DMS114 treated with DMSO at 0.1 percent for 48 hours (cell line): ENCODE data around the gene POU6F2.

Source experiments
- DNase-seq: peaks from one replicate; lab custom pipeline; 2025; ENCODE audit not compliant: unreplicated experiment; lab: John Stamatoyannopoulos, UW

The POU6F2 gene

GRCh38 chr7:39392151-39392550, 414.4 kb downstream of the POU6F2 start:
- DNase-seq: no peak

GRCh38 chr7:39394105-39394680, 416.5 kb downstream of the POU6F2 start:
- no peak for DNase-seq

DNA sequence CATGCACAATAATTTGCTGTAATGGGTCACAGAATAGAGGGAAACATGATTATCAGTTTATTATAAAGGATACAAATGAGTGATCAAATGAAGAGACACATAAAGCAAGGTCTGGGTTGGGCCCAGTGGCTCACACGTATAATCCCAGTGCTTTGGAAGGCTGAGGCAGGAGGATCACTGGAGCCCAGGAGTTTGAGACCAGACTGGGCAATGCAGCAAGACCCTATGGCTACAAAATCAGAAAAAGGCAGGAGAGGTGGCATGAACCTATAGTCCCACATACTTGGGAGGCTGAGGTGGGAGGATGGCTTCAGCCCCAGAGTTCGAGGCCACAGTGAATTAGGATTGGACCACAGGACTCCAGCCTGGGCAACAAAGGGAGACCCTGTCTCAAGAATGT, 421.7 kb downstream of the POU6F2 start:
- no peak for DNase-seq

DNA sequence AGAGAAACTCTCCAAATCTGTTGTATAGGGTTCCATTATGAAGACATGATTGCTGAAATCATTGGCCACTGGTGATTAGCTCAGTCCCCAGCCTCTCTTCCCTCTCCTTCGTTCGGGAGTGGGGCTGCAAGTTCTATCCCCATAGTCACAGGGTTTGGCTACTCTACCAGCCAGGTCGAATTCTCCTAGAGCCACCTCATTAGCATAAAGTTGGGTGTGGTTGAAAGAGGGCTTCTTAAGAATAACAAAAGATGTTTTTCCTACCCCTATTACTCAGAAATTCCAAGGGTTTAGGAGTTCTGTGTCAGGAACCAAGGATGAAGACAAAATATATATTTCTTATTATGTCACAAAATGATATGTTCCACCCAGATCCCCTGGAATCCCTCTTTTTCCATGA, 422.3 kb downstream of the POU6F2 start:
- no peak for DNase-seq

- no peak for DNase-seq
Observed at GRCh38 chr7:39400836-39401235, 423.1 kb downstream of the POU6F2 start.

DNA sequence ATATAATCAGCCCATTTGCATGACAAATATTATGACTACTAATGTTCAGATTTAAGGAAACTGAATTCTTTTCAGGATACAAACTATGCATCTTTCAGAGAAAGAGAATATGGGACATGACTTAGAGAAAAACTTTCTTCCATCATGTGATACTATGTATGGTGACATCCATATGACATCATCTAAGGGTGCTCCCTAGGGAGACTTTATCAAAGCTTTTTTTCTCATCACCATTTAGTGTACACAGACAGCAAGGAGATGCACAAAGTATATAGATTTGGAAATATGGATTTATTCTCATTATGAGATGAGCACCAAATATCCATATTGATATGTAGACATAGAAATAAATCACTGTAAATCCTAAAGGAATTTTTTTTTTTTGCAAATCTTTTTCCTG, 424.3 kb downstream of the POU6F2 start:
- DNase-seq: no peak

DNA sequence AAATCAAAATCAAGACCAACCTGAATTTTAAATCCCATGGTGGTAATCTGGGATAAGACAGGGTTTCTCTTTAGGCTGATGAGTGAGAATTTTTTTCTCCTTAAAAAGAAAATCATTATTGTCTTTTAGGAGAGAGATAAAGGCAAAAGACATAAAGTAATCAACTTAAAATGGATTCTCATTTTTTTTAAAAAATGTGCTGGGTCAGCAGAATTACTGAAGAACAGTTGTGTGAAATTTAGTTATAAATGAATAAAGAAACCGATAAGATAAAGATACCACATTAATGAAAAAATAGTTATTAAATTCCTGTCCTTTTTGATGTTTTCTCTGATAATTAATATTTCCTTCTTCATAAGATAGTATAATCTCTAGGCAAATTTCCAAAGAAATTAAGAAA, 427.2 kb downstream of the POU6F2 start:
- DNase-seq: no peak

DNA sequence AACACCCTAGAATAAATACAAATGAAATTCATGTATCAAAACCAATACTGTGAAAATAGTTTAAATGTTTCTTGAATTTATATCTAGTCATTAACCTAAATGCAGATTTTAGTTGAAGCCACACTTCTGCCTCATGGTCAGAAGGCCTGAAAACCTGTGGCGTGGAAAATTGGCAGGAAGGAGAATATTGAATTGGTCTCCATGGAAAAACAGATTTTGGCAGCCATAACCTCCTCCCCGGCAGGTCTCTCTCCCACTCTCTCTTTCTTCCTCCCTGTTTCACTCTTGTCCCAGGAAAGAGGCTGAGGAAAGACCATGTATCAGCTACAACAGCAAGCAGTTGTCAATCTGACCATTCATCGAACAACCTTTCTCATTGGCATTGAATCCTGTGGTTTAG, 427.9 kb downstream of the POU6F2 start:
- no peak for DNase-seq

DNA sequence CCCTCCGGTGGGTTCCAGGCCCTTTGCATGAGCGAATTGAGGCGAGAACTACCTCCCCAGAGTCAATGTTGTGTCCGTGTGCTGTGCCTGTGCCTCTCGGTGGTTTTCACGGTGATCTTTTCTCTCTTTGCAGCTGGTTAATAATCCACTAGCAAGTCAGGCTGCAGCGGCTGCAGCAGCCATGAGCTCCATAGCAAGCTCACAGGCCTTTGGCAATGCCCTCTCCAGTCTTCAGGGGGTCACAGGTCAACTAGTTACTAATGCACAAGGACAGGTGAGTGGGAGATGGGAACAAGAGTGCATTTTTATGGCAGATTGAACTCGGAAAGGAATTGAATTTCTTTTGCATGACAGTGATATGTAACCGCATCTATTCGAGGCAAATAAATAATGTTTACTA, 428.8 kb downstream of the POU6F2 start:
- DNase-seq: no peak

DNA sequence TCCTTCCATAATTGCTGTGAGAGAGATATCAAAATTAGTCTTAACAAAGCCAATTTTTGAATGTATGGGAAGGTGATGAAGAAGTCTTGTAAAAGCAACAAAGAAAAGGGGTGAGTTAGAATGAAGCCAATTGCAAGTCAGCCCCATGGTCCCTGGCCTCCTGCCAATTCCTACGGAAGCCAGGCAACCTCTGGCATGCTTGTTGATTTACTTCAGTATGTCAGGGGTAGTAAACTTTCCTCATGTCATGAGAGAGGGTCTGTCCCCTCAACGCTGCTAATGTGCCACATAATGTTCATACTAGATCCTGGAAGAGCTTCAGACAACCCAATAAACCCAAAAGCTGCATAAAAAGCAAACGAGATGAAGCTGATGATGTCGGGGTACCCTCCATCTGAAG, 429.4 kb downstream of the POU6F2 start:
- no peak for DNase-seq

GRCh38 chr7:39407723-39408122, 430.0 kb downstream of the POU6F2 start:
- DNase-seq: no peak

DNA sequence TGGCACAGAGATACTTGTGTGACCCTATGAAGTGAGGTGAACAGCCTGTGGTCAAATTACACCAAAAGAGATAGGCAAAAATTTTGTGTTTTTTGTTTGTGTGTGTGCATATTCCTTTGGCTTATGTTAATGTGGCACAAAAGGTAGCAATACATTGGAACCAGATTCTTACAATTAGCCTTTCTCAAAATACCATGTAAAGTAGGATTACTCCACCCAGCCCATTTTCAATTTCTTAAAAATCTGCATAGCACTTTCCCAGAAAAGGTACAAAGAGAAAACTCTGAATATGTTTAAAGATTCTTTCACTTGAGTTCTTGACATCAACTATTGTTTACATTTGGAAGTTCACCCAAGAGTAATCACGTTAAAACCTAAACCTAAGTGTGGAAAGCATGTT, 431.2 kb downstream of the POU6F2 start:
- DNase-seq: no peak

DNA sequence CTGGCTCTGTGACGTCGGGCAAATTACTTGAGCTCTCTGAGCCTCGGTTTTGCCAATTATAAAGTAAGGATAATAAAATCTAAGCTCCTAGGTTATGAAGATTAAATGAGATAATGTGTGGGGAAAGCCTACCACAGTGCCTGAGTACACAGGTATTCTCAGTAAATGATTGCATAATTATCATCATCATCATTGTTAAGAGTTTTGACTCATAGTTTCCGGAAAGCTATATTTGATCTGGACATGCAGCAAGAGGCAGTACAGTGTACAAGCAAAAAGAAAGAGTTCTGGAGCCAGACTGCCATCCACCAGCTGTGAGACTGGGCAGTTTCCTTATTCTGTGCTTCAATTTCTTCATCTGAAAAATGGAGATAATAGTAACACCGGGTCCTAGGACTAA, 432.9 kb downstream of the POU6F2 start:
- DNase-seq: no peak

GRCh38 chr7:39413636-39414223, 436.0 kb downstream of the POU6F2 start:
- DNase-seq: no peak

GRCh38 chr7:39414224-39415035, 436.7 kb downstream of the POU6F2 start:
- peak; percentile 50 for DNase-seq

DNA sequence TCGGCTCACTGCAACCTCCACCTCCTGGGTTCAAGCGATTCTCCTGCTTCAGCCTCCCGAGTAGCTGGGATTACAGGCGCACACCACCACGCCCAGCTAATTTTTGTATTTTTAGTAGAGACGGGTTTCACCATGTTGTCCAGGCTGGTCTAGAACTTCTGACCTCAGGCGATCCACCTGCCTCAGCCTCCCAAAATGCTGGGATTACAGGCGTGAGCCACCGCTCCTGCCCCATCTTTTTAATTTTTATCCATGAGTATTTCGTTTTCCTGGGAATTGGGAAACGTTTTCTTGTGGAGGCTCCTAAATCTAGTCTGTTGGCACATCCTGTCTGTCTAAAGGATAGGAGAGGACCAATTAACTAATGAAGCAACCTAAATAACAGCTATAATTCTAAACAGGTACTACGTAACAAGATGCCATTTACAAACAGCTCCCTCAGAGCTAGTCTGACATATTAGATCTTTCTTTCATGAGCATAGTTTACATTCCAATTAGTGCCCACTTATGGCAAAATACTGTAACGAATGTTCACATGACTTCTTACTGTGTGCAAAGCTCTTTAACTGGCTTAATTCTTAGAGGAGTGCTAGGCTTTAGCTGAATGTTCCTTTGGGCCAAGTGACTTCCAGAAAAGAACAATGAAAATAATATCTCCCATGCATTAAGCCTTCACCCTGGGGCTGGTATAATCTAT, 437.5 kb downstream of the POU6F2 start:
- DNase-seq: no peak

DNA sequence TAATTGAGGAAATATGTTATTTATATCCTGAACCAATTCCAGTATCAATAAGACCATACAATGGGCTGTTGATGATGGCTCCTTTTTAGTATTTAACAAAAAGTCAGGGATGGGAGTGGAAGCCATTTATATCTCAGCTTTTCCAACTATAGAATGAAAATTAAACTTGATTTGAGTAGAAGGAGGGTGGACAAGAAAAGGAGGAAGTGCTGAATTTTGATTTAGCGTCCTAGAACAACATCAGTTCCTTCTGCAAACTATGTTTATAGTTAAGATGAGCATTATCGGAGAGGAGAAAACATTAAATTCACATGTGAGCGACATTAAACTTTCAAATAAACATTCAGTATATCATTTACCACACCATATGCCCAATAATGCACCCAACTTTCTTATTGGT, 439.2 kb downstream of the POU6F2 start:
- DNase-seq: no peak

DNA sequence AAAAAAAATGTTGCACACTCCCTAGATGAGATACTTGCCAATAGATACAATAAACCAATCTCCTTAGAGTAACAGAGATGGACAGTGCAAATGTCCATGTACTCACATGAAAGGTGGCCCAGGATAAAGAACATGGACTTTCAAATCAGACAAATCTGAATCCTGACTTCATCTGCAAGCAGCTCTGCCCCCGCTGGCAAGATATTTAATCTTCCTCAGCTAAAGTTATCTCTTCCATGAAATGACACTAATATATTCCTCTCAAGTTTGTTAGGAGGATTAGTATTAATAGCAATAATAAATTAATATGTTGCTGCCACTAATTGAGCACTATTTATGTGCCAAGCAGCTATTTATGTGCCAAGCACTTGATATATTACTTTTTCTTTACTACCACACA, 439.9 kb downstream of the POU6F2 start:
- DNase-seq: no peak

DNA sequence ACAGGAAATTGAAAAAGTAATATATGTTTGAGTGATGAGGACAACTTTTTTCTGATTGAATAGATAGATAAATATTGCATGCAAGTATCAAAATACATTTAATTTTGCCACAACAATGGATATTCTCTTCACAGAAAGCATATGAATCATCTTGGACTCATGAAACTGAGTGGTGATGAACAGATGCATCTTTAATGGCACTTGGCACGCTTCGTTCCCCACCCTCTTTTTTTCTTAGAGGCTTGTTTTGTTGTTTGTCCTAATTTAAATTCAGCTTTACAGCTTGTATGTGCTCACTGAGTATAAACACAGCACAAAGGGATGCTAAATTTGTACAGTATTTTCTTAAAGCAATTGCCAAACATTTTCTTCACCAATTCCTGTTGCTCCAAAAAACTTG, 443.5 kb downstream of the POU6F2 start:
- DNase-seq: no peak

- no peak for DNase-seq
Observed at GRCh38 chr7:39421661-39422060, 444.0 kb downstream of the POU6F2 start.

GRCh38 chr7:39428221-39428620, 450.5 kb downstream of the POU6F2 start:
- no peak for DNase-seq

GRCh38 chr7:39429421-39429820, 451.7 kb downstream of the POU6F2 start:
- no peak for DNase-seq
